SK-N-SH (cell line): ENCODE results near the gene TMEM9. TPM values are rescaled to one million over a fixed set of nuclear protein-coding genes. Genes with fewer than 3 reads are reported as not detected.
"Not testable (repeated sequence)": the region's sequence is repeated elsewhere in the genome, so short reads cannot be mapped to it uniquely, and the experiment has no call there.

Source experiments
- CTCF ChIA-PET: fragments of 300-600, 350-600 bp; formaldehyde crosslinking; extraction: SDS; loops from one replicate; lab custom pipeline; 2021; lab: Yijun Ruan, JAX
- POLR2A ChIA-PET: fragments of 350-600 bp; sonication (Branson Sonifier 250); formaldehyde crosslinking; extraction: SDS; loops from one replicate; lab custom pipeline; 2020; ENCODE audit warnings: antibody characterized with exemption, inconsistent platforms; lab: Yijun Ruan, JAX
- DNase-seq: peaks from one replicate; pipeline ENCODE4 v3.0.0; 2012
- H2AFZ ChIP-seq: fragments of 200-600 bp; sonication (generic); 2 replicates; pipeline ENCODE4 v1.8.1; 2016; ENCODE audit warnings: antibody characterized with exemption, mild to moderate bottlenecking, low read depth
- H3F3A ChIP-seq: fragments of 200-600 bp; sonication (generic); replicated peaks from 2 replicates; pipeline ENCODE3; 2016; ENCODE audit warnings: antibody characterized with exemption, mild to moderate bottlenecking; ENCODE audit not compliant: insufficient read depth
- H3K27ac ChIP-seq, 2 experiments: fragments of 200-500 bp in 1 of 2; fragments of 200-600 bp in 1 of 2; sonication (Bioruptor generic) in 1 of 2; sonication (generic), shearing (Covaris generic) in 1 of 2; 2 replicates each; pipeline versions ENCODE4 v1.5.1 to v1.6.1; 2014 to 2016; ENCODE audit warnings: low read depth in 2 of 2, inconsistent platforms in 1 of 2, low read length in 1 of 2, mild to moderate bottlenecking in 1 of 2, mixed read lengths in 1 of 2
- H3K27me3 ChIP-seq: fragments of 200-600 bp; sonication (generic), shearing (Covaris generic); 2 replicates; pipeline ENCODE4 v1.6.1; 2016; ENCODE audit warnings: mixed run types; ENCODE audit not compliant: insufficient read depth
- H3K36me3 ChIP-seq, 2 experiments: fragments of 200-500 bp in 1 of 2; fragments of 200-600 bp in 1 of 2; sonication (Bioruptor generic) in 1 of 2; sonication (generic) in 1 of 2; replicated peaks in 1 of 2; 2 replicates each; pipeline versions ENCODE3 to v1.5.1; 2014 to 2016; ENCODE audit warnings: low read length in 1 of 2, mild to moderate bottlenecking in 1 of 2; ENCODE audit not compliant: insufficient read depth in 2 of 2, control insufficient read depth in 1 of 2
- H3K4me1 ChIP-seq, 2 experiments: fragments of 200-500 bp in 1 of 2; fragments of 200-600 bp in 1 of 2; sonication (Bioruptor generic) in 1 of 2; sonication (generic), shearing (Covaris generic) in 1 of 2; 2 replicates each; pipeline versions ENCODE4 v1.5.1 to v1.6.1; 2014 to 2016; ENCODE audit warnings: low read depth in 1 of 2, low read length in 1 of 2, mixed run types in 1 of 2; ENCODE audit not compliant: insufficient read depth in 2 of 2, control insufficient read depth in 1 of 2
- H3K4me2 ChIP-seq: fragments of 200-600 bp; sonication (generic), shearing (Covaris generic); 2 replicates; pipeline ENCODE4 v1.6.1; 2017; ENCODE audit warnings: mixed run types
- H3K4me3 ChIP-seq, 2 experiments: fragments of 200-500 bp in 1 of 2; fragments of 200-600 bp in 1 of 2; sonication (Bioruptor generic) in 1 of 2; sonication (generic), shearing (Covaris generic) in 1 of 2; 2 replicates each; pipeline versions ENCODE4 v1.5.1 to v1.8.1; 2014 to 2016; ENCODE audit warnings: low read depth in 2 of 2, inconsistent platforms in 1 of 2, low read length in 1 of 2, mild to moderate bottlenecking in 1 of 2, mixed read lengths in 1 of 2, moderate library complexity in 1 of 2
- H3K79me2 ChIP-seq: fragments of 200-600 bp; sonication (generic); 2 replicates; pipeline ENCODE4 v1.8.1; 2017; ENCODE audit warnings: mild to moderate bottlenecking; ENCODE audit not compliant: insufficient read depth
- H3K9ac ChIP-seq: fragments of 200-600 bp; sonication (generic); 2 replicates; pipeline ENCODE4 v1.6.1; 2017; ENCODE audit warnings: mixed run types
- H3K9me2 ChIP-seq: fragments of 200-600 bp; sonication (generic); 2 replicates; pipeline ENCODE4 v1.6.1; 2017; ENCODE audit warnings: mixed run types
- H3K9me3 ChIP-seq: fragments of 200-600 bp; sonication (generic); 2 replicates; pipeline ENCODE4 v1.6.1; 2017; ENCODE audit warnings: mixed run types, mild to moderate bottlenecking, moderate library complexity
- H4K20me1 ChIP-seq: fragments of 200-600 bp; sonication (generic); 2 replicates; pipeline ENCODE4 v1.6.1; 2017; ENCODE audit warnings: mild to moderate bottlenecking, mixed run types; ENCODE audit not compliant: insufficient read depth
- CHD2 ChIP-seq: fragments of 150-350 bp; IDR thresholded peaks from 2 replicates; pipeline ENCODE4 v1.6.1; 2018; ENCODE audit warnings: low read length; ENCODE audit not compliant: partially characterized antibody
- ELF1 ChIP-seq: IDR thresholded peaks from 2 replicates; pipeline ENCODE4 v1.4.0; 2012
- EP300 ChIP-seq, 2 experiments: IDR thresholded peaks; 2 replicates each; pipeline versions ENCODE4 v1.4.0 to v1.6.1; 2012; ENCODE audit warnings: borderline replicate concordance in 1 of 2, low read depth in 1 of 2, low read length in 1 of 2
- GABPA ChIP-seq: IDR thresholded peaks from 2 replicates; pipeline ENCODE4 v1.4.0; 2012; ENCODE audit warnings: low read depth, mild to moderate bottlenecking
- GATA2 ChIP-seq: sonication (generic); formaldehyde crosslinking; IDR thresholded peaks from 2 replicates; pipeline ENCODE4 v1.5.0; 2020; ENCODE audit warnings: mild to moderate bottlenecking, missing genetic modification reagents
- JUND ChIP-seq: IDR thresholded peaks from 2 replicates; pipeline ENCODE4 v1.4.0; 2012
- MEF2A ChIP-seq: IDR thresholded peaks from 2 replicates; pipeline ENCODE4 v1.4.0; 2012; ENCODE audit warnings: low read depth, borderline replicate concordance
- NFIC ChIP-seq: IDR thresholded peaks from 2 replicates; pipeline ENCODE4 v1.4.0; 2012; ENCODE audit warnings: borderline replicate concordance
- NRF1 ChIP-seq: IDR thresholded peaks from 2 replicates; pipeline ENCODE4 v1.6.1; 2012; ENCODE audit warnings: low read depth, mild to moderate bottlenecking, low read length
- POLR2AphosphoS5 ChIP-seq: IDR thresholded peaks from 2 replicates; pipeline ENCODE4 v1.6.1; 2012; ENCODE audit warnings: low read depth, low read length
- RAD21 ChIP-seq: IDR thresholded peaks from 2 replicates; pipeline ENCODE4 v1.6.1; 2012; ENCODE audit warnings: mild to moderate bottlenecking, low read length
- RFX5 ChIP-seq: IDR thresholded peaks from 2 replicates; pipeline ENCODE4 v1.6.1; 2012; ENCODE audit warnings: mild to moderate bottlenecking, improper control_type of control experiment, low read length
- RXRA ChIP-seq: IDR thresholded peaks from 2 replicates; pipeline ENCODE4 v1.4.0; 2012; ENCODE audit warnings: low read depth, mild to moderate bottlenecking, borderline replicate concordance
- SIN3A ChIP-seq: IDR thresholded peaks from 2 replicates; pipeline ENCODE4 v1.6.1; 2012; ENCODE audit warnings: low read depth, mild to moderate bottlenecking, low read length, moderate library complexity, borderline replicate concordance
- TAF1 ChIP-seq: IDR thresholded peaks from 2 replicates; pipeline ENCODE4 v1.6.1; 2012; ENCODE audit warnings: low read depth, mild to moderate bottlenecking, low read length, moderate library complexity, borderline replicate concordance
- TEAD4 ChIP-seq: IDR thresholded peaks from 2 replicates; pipeline ENCODE4 v1.4.0; 2012; ENCODE audit warnings: mild to moderate bottlenecking, borderline replicate concordance; ENCODE audit not compliant: insufficient read depth
- WGBS: methylation state at CpG from one replicate; pipeline ENCODE4 v1.1.6; 2017; ENCODE audit warnings: low lambda C conversion rate; 5-methylcytosine and 5-hydroxymethylcytosine counted together
- polyA plus RNA-seq, 3 experiments: library from polyadenylated mRNA; depleted of rRNA; stranded (reverse); fragments of >200 nt; gene quantifications; 2 replicates each; pipeline ENCODE4 v1.2.3, GENCODE V29; 2012
- TF ChIP-seq, protein P1 (sequence below): fragments of 200-600 bp; sonication (generic); IDR thresholded peaks from 2 replicates; pipeline ENCODE4 v1.6.1; 2017; ENCODE audit warnings: antibody characterized with exemption, mild to moderate bottlenecking, moderate library complexity
- TF ChIP-seq, protein P2 (sequence below): IDR thresholded peaks from 2 replicates; pipeline ENCODE4 v1.6.1; 2012; ENCODE audit warnings: mild to moderate bottlenecking, low read depth, low read length, moderate library complexity
- TF ChIP-seq, protein P3 (sequence below): fragments of 150-350 bp; IDR thresholded peaks from 2 replicates; pipeline ENCODE4 v1.6.1; 2016; ENCODE audit warnings: mild to moderate bottlenecking, low read depth, low read length

Gene TMEM9
- polyA plus RNA-seq, 1 of the 3 experiments (the other 2 are of a cell fraction): 126 TPM

DNA sequence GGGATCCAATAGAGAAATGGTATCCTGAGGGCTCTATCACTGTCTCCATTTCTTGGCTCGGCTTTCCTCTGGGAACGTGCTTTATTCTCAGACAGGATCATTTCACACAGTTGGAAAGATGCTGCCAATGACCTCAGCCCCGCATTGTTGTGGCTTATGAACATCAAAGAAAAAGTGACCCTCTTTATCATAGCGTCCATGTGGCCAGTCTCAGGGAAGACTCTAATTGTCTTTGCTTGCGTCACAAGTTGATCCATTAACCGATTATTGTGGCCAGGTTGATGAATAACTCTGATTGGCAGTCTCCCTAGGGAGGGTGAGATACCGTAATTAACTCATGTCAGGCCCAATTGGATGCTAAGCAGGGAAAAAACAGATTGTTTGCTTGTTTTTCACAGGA is 10.4 kb upstream of the TMEM9 start:
- Histone ChIP-seq H3K9me3 (no peaks in the 10 kb centered on the region), H3K27ac (peak overlapping the region in 1 of 2 experiments; percentile 16; a peak in 1 of 4 replicates), H3K4me2 (no peak overlapping the region), H3K9me2 (no peaks in the 10 kb centered on the region), H3K4me3 (no peak overlapping the region), H2AFZ (no peak overlapping the region), H3K9ac (no peak overlapping the region), H3K4me1 (peaks cover 0 to 5% of the 10 kb centered on the region in 2 experiments; a peak in 2 of 4 replicates), H3F3A (no peaks in the 10 kb centered on the region), H4K20me1 (no peaks in the 10 kb centered on the region), H3K27me3 (0 out of 2 replicates have a peak, but pooled peaks cover 7% of the 10 kb centered on the region), H3K79me2 (no peaks in the 10 kb centered on the region), H3K36me3 (no peaks in the 10 kb centered on the region)
- TF ChIP-seq RXRA (no peak), GATA2 (CRISPR knock-in tag) (peak; percentile 52; the same call in 1 of the 2 replicates), ELF1 (no peak), MEF2A (no peak), NRF1 (no peak)
- TF ChIP-seq, protein P1, sequence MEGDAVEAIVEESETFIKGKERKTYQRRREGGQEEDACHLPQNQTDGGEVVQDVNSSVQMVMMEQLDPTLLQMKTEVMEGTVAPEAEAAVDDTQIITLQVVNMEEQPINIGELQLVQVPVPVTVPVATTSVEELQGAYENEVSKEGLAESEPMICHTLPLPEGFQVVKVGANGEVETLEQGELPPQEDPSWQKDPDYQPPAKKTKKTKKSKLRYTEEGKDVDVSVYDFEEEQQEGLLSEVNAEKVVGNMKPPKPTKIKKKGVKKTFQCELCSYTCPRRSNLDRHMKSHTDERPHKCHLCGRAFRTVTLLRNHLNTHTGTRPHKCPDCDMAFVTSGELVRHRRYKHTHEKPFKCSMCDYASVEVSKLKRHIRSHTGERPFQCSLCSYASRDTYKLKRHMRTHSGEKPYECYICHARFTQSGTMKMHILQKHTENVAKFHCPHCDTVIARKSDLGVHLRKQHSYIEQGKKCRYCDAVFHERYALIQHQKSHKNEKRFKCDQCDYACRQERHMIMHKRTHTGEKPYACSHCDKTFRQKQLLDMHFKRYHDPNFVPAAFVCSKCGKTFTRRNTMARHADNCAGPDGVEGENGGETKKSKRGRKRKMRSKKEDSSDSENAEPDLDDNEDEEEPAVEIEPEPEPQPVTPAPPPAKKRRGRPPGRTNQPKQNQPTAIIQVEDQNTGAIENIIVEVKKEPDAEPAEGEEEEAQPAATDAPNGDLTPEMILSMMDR: no peak
- POLR2A ChIA-PET: no interaction called here
- 42% methylated on average over 7 of the region's 7 CpGs for WGBS
- CTCF ChIA-PET: no interaction called here
- DNase-seq: peak; percentile 36

DNA sequence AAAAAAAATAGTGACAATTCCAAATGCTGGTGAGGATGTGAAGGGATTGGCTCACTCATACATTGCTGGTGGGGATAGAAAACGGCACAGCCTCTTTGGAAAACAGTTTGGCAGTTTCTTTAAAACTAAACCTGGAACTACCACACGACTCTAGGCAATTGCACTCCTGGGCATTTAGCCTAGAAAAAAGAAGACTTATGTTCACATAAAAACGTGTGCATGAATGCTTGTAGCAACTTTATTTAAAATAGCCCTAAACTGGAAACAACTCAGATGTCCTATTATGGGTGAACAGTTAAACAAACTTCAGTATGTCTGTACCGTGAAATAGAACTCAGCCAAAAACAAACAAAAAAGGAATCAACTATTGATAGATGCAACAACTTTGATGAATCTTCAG is 9.4 kb upstream of the TMEM9 start:
- no peaks in the 10 kb centered on the region for H4K20me1 ChIP-seq
- 61% methylated on average over 4 of the region's 4 CpGs for WGBS
- H3F3A ChIP-seq: no peaks in the 10 kb centered on the region
- no peak overlapping the region for H3K27ac ChIP-seq
- no peaks in the 10 kb centered on the region for H3K36me3 ChIP-seq
- no peak overlapping the region for H3K4me2 ChIP-seq
- peaks cover 0 to 5% of the 10 kb centered on the region in 2 experiments; a peak in 2 of 4 replicates for H3K4me1 ChIP-seq
- no peaks in the 10 kb centered on the region for H3K79me2 ChIP-seq
- no peaks in the 10 kb centered on the region for H3K9me3 ChIP-seq
- no peak overlapping the region for H3K4me3 ChIP-seq
- 0 out of 2 replicates have a peak, but pooled peaks cover 7% of the 10 kb centered on the region for H3K27me3 ChIP-seq
- H3K9me2 ChIP-seq: no peaks in the 10 kb centered on the region
- DNase-seq: no peak
- no peak for TF ChIP-seq RFX5
- TF ChIP-seq MEF2A: no peak
- TF ChIP-seq GATA2 (CRISPR knock-in tag): no peak
- TF ChIP-seq RAD21: no peak
- no peak for TF ChIP-seq CHD2
- no peak for TF ChIP-seq NFIC
- no peak for TF ChIP-seq TEAD4
- no peak for TF ChIP-seq EP300 (IDR thresholded peaks at IDR 0.05; ENCODE audit: borderline replicate concordance in 1 of 2, low read depth in 1 of 2, low read length in 1 of 2)
- TF ChIP-seq GABPA: no peak
- no peak for TF ChIP-seq SIN3A
- TF ChIP-seq JUND: no peak
- no peak for TF ChIP-seq ELF1
- no peak for TF ChIP-seq RXRA
- no peak for TF ChIP-seq TAF1
- TF ChIP-seq, protein P2, sequence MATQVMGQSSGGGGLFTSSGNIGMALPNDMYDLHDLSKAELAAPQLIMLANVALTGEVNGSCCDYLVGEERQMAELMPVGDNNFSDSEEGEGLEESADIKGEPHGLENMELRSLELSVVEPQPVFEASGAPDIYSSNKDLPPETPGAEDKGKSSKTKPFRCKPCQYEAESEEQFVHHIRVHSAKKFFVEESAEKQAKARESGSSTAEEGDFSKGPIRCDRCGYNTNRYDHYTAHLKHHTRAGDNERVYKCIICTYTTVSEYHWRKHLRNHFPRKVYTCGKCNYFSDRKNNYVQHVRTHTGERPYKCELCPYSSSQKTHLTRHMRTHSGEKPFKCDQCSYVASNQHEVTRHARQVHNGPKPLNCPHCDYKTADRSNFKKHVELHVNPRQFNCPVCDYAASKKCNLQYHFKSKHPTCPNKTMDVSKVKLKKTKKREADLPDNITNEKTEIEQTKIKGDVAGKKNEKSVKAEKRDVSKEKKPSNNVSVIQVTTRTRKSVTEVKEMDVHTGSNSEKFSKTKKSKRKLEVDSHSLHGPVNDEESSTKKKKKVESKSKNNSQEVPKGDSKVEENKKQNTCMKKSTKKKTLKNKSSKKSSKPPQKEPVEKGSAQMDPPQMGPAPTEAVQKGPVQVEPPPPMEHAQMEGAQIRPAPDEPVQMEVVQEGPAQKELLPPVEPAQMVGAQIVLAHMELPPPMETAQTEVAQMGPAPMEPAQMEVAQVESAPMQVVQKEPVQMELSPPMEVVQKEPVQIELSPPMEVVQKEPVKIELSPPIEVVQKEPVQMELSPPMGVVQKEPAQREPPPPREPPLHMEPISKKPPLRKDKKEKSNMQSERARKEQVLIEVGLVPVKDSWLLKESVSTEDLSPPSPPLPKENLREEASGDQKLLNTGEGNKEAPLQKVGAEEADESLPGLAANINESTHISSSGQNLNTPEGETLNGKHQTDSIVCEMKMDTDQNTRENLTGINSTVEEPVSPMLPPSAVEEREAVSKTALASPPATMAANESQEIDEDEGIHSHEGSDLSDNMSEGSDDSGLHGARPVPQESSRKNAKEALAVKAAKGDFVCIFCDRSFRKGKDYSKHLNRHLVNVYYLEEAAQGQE: no peak
- TF ChIP-seq, protein P3, sequence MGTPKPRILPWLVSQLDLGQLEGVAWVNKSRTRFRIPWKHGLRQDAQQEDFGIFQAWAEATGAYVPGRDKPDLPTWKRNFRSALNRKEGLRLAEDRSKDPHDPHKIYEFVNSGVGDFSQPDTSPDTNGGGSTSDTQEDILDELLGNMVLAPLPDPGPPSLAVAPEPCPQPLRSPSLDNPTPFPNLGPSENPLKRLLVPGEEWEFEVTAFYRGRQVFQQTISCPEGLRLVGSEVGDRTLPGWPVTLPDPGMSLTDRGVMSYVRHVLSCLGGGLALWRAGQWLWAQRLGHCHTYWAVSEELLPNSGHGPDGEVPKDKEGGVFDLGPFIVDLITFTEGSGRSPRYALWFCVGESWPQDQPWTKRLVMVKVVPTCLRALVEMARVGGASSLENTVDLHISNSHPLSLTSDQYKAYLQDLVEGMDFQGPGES: no peak
- no peak for TF ChIP-seq NRF1
- no peak for TF ChIP-seq POLR2AphosphoS5
- ChIA-PET POLR2A (no interaction called here), CTCF (no interaction called here)
- H2AFZ ChIP-seq: no peak overlapping the region
- H3K9ac ChIP-seq: no peak overlapping the region

DNA sequence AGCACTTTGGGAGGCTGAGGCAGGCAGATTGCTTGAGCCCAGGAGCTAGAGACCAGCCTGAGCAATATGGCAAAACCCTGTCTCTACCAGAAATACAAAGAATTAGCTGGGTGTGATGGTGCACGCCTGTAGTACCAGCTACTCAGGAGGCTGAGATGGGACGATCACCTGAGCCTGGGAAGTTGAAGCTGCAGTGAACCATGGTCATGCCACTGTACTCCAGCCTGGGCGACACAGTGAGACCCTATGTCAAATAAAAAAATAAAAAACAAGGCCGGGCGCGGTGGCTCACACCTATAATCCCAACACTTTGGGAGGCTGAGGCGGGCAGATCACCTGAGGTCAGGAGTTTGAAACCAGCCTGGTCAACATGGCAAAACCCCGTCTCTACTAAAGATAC is 8.8 kb upstream of the TMEM9 start:
- H3K4me2 ChIP-seq, H3K9me2 ChIP-seq, POLR2A ChIA-PET, CTCF ChIA-PET, H3F3A ChIP-seq, H3K4me3 ChIP-seq, H3K9me3 ChIP-seq, DNase-seq, H2AFZ ChIP-seq, H3K79me2 ChIP-seq, H4K20me1 ChIP-seq, H3K4me1 ChIP-seq, H3K9ac ChIP-seq, H3K27ac ChIP-seq, H3K27me3 ChIP-seq, H3K36me3 ChIP-seq: not testable (repeated sequence)
- 91% methylated on average over 8 of the region's 8 CpGs for WGBS
